Astrocyte (in vitro differentiated cells and primary cell): ENCODE results near the gene LY6G5B. TPM values are rescaled to one million over a fixed set of nuclear protein-coding genes. Genes with fewer than 3 reads are reported as not detected.
A peak's percentile ranks its signal among the peaks of the same experiment; 100 is the strongest.

ENCODE experiments used
- DNase-seq: peaks from one replicate; pipeline ENCODE4 v3.0.0-alpha.2; 2010; ENCODE audit warnings: low read depth
- FAIRE-seq: peaks from 2 replicates; lab custom pipeline; 2011; peaks lifted over from hg19 to GRCh38; lab: Jason Lieb, UNC
- H2AFZ ChIP-seq: 2 replicates; pipeline ENCODE4 v1.6.0; 2012; ENCODE audit warnings: low read depth, low read length, inconsistent platforms
- H3K27ac ChIP-seq: 2 replicates; pipeline ENCODE4 v1.5.1; 2011; ENCODE audit warnings: low read depth, low read length, inconsistent platforms
- H3K27me3 ChIP-seq: 2 replicates; pipeline ENCODE4 v1.6.0; 2011; ENCODE audit warnings: low read length, inconsistent platforms; ENCODE audit not compliant: insufficient read depth
- H3K36me3 ChIP-seq: 2 replicates; pipeline ENCODE4 v1.5.1; 2011; ENCODE audit warnings: low read length, inconsistent platforms; ENCODE audit not compliant: insufficient read depth
- H3K4me1 ChIP-seq: 2 replicates; pipeline ENCODE4 v1.5.1; 2011; ENCODE audit warnings: low read length, inconsistent platforms; ENCODE audit not compliant: insufficient read depth
- H3K4me2 ChIP-seq: 2 replicates; pipeline ENCODE4 v1.6.0; 2012; ENCODE audit warnings: low read length, inconsistent platforms
- H3K4me3 ChIP-seq: 2 replicates; pipeline ENCODE4 v1.5.1; 2011; ENCODE audit warnings: low read depth, mild to moderate bottlenecking, low read length, inconsistent platforms; ENCODE audit not compliant: insufficient read depth
- H3K79me2 ChIP-seq: 2 replicates; pipeline ENCODE4 v1.6.0; 2012; ENCODE audit warnings: mild to moderate bottlenecking, low read length, inconsistent platforms; ENCODE audit not compliant: insufficient read depth
- H3K9ac ChIP-seq: 2 replicates; pipeline ENCODE4 v1.6.0; 2012; ENCODE audit warnings: mild to moderate bottlenecking, low read length, inconsistent platforms
- H3K9me3 ChIP-seq: 2 replicates; pipeline ENCODE4 v1.5.1; 2012; ENCODE audit warnings: low read depth, mild to moderate bottlenecking, low read length, inconsistent platforms; ENCODE audit not compliant: insufficient read depth
- H4K20me1 ChIP-seq: 2 replicates; pipeline ENCODE4 v1.6.0; 2012; ENCODE audit warnings: low read length, inconsistent platforms; ENCODE audit not compliant: insufficient read depth
- H3K27ac Mint-ChIP-seq: one replicate; pipeline ENCODE4 v1.8.0; 2021; ENCODE audit warnings: mild to moderate bottlenecking, mixed read lengths; ENCODE audit not compliant: unreplicated experiment
- H3K27me3 Mint-ChIP-seq: one replicate; pipeline ENCODE4 v1.8.0; 2021; ENCODE audit warnings: low read depth, mixed read lengths; ENCODE audit not compliant: unreplicated experiment
- H3K36me3 Mint-ChIP-seq: one replicate; pipeline ENCODE4 v1.8.0; 2021; ENCODE audit warnings: low read depth, mixed read lengths; ENCODE audit not compliant: unreplicated experiment
- H3K4me1 Mint-ChIP-seq: one replicate; pipeline ENCODE4 v1.8.0; 2021; ENCODE audit warnings: low read depth, mixed read lengths; ENCODE audit not compliant: unreplicated experiment
- H3K4me3 Mint-ChIP-seq: one replicate; pipeline ENCODE4 v1.8.0; 2021; ENCODE audit warnings: mild to moderate bottlenecking, moderate library complexity, mixed read lengths; ENCODE audit not compliant: unreplicated experiment
- H3K9me3 Mint-ChIP-seq: one replicate; pipeline ENCODE4 v1.8.0; 2021; ENCODE audit warnings: mild to moderate bottlenecking, mixed read lengths; ENCODE audit not compliant: unreplicated experiment
- EZH2 ChIP-seq: IDR thresholded peaks from 2 replicates; pipeline ENCODE4 v1.6.1; 2012; ENCODE audit warnings: mild to moderate bottlenecking, low read length, inconsistent platforms; ENCODE audit not compliant: insufficient read depth
- total RNA-seq: library from RNA; stranded (reverse); gene quantifications from 2 replicates; pipeline ENCODE4 v1.2.1, GENCODE V29; 2021
- TF ChIP-seq, protein P1 (sequence below): IDR thresholded peaks from 2 replicates; pipeline ENCODE4 v1.5.1; 2011; ENCODE audit warnings: low read depth, mild to moderate bottlenecking, inconsistent platforms, low read length, moderate library complexity; ENCODE audit not compliant: insufficient read depth

The LY6G5B gene
- total RNA-seq, 1 donor from 2014 or later, result 20.3 TPM

DNA sequence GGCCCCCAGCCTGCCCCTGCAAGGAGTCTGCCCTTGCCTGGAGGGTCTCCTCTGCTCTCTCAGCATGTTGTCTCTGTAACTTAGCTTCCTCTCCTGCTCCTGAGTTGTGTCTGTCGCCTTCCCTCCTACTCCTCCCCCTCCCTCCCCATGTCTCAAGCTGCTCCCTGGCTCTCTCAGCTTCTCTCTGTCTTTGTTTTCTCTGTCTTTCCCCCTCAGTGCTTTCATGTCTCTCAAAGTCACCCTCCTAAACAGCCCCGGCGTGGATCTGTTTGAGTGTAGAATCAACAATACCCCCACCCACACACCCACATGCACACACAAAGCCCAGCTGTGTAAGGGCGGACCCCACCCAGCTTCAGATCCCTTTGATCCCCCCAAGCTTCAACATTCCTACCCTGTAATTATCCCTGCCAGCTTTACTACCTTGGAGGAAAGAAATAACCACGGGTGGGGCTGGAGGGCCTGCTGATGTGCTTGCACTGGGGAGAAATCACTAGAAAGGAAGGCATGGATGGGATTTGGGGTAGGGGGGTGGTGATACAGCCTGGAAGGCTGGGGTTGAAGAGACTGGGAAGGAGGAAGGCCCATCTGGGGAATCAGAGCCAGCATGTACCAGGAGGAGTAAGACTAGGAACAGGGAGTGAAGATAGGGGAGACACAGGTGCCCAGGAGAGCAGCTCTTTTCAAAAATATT is 44.4 kb downstream of the LY6G5B start:
- Histone ChIP-seq H3K4me1 (no peaks in the 10 kb centered on the region), H3K4me2 (no peak overlapping the region), H3K79me2 (no peaks in the 10 kb centered on the region), H4K20me1 (no peaks in the 10 kb centered on the region), H3K9me3 (no peaks in the 10 kb centered on the region), H3K27me3 (peaks cover 2% of the 10 kb centered on the region), H3K9ac (no peak overlapping the region), H2AFZ (no peak overlapping the region), H3K36me3 (no peaks in the 10 kb centered on the region), H3K4me3 (no peak overlapping the region), H3K27ac (no peak overlapping the region)
- Mint-ChIP-seq H3K27me3 (peaks cover 16% of the 10 kb centered on the region), H3K4me1 (peaks cover 6% of the 10 kb centered on the region), H3K27ac (peak overlapping the region; percentile 31), H3K4me3 (no peak overlapping the region), H3K9me3 (peaks cover 2% of the 10 kb centered on the region), H3K36me3 (peaks cover 2% of the 10 kb centered on the region)
- no peak for FAIRE-seq
- TF ChIP-seq EZH2, result no peak
- TF ChIP-seq, protein P1, sequence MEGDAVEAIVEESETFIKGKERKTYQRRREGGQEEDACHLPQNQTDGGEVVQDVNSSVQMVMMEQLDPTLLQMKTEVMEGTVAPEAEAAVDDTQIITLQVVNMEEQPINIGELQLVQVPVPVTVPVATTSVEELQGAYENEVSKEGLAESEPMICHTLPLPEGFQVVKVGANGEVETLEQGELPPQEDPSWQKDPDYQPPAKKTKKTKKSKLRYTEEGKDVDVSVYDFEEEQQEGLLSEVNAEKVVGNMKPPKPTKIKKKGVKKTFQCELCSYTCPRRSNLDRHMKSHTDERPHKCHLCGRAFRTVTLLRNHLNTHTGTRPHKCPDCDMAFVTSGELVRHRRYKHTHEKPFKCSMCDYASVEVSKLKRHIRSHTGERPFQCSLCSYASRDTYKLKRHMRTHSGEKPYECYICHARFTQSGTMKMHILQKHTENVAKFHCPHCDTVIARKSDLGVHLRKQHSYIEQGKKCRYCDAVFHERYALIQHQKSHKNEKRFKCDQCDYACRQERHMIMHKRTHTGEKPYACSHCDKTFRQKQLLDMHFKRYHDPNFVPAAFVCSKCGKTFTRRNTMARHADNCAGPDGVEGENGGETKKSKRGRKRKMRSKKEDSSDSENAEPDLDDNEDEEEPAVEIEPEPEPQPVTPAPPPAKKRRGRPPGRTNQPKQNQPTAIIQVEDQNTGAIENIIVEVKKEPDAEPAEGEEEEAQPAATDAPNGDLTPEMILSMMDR, result no peak
- DNase-seq, result no peak

DNA sequence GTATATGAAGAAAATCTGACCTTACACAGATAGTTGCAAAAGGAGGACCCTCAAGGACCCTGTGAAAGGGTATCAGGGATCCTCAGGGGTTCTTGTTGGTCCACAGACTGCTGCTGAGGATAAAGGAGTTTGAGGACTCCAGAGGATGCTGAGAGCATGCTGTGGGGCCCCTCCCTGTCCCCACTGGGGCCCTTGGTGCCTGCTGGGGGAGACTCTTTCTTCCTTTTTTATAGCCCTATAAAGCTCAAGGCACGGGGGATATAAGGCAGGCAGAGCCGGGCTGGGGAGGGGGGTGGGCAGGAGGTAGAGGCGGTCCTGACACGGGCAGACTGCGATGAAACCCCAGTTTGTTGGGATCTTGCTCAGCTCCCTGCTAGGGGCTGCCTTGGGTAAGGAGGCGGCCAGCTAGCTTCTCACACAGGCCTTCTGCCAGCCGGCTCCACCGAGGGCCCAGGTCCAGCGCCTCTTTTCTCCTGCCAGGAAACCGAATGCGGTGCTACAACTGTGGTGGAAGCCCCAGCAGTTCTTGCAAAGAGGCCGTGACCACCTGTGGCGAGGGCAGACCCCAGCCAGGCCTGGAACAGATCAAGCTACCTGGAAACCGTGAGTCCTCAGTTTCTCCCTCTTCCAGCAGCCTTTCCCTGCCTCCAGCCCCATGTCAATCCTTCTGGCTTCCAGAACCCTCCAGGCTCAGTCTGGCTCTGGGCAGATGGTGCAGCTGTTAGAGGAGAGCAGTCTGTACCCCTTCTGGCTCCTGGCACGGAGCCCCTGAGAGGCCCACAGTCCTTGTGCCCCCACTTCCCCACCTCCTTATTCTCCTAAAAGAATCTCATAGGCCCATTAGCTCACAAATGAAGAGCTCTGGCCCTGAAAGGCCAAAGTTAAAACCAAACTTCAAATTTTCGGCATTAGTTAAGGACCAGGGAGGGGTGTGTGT is 45.5 kb downstream of the LY6G5B start, which contains the start of gene LY6G6D:
Gene LY6G6D, plus strand, starts transcription at position 327 of the 937 bp plus-strand sequence. Its CDS starts 8 bp downstream, at position 335.
- Mint-ChIP-seq H3K36me3 (peaks cover 2% of the 10 kb centered on the region), H3K27ac (peak within 1 kb of the TSS; percentile 31), H3K4me1 (peaks cover 7% of the 10 kb centered on the region), H3K4me3 (no peak within 1 kb of the TSS), H3K9me3 (peaks cover 3% of the 10 kb centered on the region), H3K27me3 (peaks cover 20% of the 10 kb centered on the region)
- H3K79me2 ChIP-seq, result no peaks in the 10 kb centered on the region
- H3K4me3 ChIP-seq, result no peak within 1 kb of the TSS
- FAIRE-seq, result no peak
- no peak within 1 kb of the TSS for H3K4me2 ChIP-seq
- no peaks in the 10 kb centered on the region for H3K9me3 ChIP-seq
- DNase-seq, result no peak
- no peak within 1 kb of the TSS for H3K27ac ChIP-seq
- H2AFZ ChIP-seq, result peak within 1 kb of the TSS; percentile 41
- no peaks in the 10 kb centered on the region for H3K4me1 ChIP-seq
- H3K36me3 ChIP-seq, result no peaks in the 10 kb centered on the region
- no peaks in the 10 kb centered on the region for H4K20me1 ChIP-seq
- peaks cover 2% of the 10 kb centered on the region for H3K27me3 ChIP-seq
- no peak within 1 kb of the TSS for H3K9ac ChIP-seq
- TF ChIP-seq EZH2, result no peak
- TF ChIP-seq, protein P1, result no peak
